Fibroblast of skin of left biceps (primary cell): ENCODE results near the gene ARAP1.

Source experiments
- DNase-seq, 2 experiments: peaks; one replicate each; pipeline ENCODE4 v3.0.0-alpha.2; 2013; ENCODE audit warnings: low read depth in 2 of 2

Gene ARAP1

DNA sequence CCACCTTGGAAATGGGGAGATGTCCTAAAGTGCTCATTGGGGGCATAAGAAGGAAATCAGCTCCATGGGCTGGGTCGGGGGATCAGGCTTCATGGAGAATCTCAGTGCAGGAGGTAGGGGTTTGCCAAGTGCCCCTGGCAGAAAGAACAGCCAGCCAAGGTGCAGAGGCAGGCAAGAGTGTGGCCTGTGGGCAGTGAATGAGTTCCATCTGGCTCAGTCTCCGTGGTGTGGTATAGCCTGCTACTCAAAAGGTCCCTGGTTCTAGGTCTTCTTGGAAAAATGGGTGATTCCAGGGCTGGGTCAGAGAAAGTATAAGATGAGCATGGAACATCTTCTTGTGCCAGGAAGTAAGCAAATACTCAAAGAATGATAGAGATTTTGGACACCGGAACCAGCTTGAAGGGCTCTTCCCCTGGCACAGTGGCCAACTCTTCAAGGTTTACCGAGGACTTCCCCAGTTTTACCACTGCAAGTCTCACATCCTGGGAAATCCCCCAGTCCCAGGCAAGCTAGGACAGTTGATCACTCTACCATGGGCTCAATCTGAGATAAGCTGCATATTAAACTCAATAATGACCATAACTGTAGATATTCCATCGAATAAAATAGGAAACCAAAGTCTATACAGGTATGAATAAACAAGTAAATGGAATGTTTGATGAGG, 10.6 kb upstream of the ARAP1 start:
- DNase-seq = no peak

DNA sequence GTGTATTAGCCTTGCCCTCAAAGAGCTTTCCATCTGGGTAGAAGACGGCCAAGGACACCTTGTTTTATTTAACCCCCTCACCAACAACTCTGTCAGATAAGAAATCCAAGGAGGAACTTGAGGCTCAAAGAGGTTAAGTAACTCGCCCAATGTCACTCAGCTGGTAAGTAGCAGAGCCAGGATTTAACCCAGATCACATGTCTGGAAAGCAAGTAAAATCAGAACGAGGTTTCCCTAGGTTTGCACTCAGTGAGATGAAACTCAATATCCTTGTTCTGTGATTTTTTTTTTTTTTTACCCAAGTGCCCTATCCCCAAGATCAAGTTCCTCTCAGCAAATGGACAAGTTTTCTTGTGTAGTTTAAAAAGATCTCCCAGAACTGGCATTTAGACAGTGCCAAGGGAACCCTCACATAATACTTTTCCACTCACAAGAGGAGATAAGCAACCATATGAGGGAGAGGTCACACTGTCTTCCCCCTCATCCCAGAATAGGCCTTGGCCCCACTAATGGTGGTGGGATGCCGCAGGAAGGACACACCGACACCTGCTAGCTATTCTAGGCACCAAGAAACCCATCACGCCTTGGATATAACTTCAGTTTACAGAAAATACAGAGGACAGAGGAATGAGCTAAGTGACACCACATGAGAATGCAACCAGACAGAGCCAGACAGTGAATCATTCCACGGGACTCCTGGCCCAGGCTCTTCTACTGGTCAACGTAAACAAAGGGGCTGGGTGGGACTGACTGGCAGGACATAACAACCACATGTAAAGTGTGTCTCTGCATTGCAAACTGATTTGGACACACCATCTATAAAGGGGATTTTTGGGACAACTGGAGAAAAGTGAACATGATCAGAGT, 8.6 kb upstream of the ARAP1 start:
- DNase-seq = no peak

- no peak for DNase-seq
Measured at GRCh38 chr11:72759468-72759985, 7.3 kb upstream of the ARAP1 start.

DNA sequence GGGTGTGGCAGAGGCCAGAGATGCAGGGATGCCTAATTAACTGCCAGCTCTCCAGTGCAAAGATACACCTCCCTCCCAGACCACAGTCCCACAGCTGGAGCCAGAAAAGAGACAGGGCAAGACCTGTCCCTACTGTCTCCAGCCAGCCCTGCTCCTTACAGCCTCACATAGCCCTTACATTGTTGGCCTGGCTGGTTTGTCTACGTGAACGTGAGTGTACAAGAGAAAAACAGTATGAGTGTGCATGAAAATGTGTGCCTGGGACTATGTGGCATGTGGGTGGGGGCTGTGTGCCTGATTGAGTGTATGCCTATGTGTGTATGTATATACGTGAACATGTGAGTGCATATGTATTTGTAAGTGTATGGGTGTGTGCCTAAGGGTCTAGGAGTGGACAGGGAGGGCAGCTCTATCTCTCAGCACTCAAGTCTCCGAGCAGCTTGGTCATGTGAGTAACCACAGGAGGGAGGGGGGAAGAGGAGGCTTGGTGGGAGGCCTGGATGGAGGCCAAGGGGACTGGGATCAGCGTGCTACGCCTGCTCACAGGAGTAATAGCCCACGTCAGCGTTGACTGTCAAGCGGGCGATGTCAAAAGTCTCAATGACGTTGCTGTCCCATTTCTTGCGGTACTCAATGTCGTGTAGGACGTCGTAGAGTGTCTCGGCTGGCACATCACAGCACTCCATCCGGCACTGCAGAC, 6.6 kb upstream of the ARAP1 start:
- peak; percentile 66 to 71 for DNase-seq

DNA sequence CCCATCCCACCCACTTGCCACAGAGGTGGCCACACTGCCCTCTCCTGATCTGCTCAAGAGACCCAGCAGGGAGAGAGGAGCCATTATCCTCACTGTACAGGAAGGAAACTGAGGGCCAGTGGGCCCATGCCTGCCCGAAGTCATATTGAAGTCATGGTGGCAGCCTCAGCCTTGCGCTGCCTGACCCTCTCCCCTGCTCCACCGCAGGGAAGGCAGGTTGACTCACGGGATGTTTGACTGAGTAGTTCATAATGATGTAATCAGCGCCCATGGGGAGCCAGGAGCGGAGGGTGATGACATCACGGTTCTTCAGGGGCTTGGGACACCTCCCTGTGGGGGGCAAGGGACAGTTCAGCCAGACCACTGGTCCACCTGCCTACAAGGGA, 6.1 kb upstream of the ARAP1 start:
- no peak for DNase-seq

DNA sequence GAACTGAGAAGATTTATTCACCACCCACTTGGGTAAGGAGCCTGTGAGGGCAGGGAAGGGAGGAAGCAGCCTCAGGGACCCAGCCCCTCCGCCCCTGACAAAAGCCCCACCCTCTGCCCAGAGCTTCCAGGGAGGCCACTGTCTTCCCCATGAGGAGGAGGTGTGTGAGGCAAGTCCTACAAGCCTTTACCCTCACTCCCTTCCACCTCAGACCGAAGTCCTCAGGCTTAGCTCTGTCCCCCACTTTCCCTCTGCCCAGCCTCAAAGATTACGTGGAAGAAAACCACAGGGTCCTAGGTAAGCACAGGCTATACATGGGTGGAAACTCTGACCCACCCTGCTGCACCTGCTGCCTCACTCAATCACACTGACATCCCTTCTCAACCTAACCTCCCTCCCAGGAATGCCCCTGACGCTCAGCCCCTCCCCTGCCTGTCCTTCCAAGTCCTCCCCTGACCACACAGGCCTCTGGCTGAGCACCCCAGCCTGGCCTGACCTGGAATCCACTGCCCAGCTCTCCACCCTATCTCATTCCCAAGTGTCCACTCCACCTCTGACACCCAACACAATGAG, 3.6 kb upstream of the ARAP1 start:
- DNase-seq = no peak

- no peak for DNase-seq
Measured at GRCh38 chr11:72754544-72755155, 2.4 kb upstream of the ARAP1 start.

- no peak for DNase-seq
Measured at GRCh38 chr11:72754149-72754543, 1.9 kb upstream of the ARAP1 start.

DNA sequence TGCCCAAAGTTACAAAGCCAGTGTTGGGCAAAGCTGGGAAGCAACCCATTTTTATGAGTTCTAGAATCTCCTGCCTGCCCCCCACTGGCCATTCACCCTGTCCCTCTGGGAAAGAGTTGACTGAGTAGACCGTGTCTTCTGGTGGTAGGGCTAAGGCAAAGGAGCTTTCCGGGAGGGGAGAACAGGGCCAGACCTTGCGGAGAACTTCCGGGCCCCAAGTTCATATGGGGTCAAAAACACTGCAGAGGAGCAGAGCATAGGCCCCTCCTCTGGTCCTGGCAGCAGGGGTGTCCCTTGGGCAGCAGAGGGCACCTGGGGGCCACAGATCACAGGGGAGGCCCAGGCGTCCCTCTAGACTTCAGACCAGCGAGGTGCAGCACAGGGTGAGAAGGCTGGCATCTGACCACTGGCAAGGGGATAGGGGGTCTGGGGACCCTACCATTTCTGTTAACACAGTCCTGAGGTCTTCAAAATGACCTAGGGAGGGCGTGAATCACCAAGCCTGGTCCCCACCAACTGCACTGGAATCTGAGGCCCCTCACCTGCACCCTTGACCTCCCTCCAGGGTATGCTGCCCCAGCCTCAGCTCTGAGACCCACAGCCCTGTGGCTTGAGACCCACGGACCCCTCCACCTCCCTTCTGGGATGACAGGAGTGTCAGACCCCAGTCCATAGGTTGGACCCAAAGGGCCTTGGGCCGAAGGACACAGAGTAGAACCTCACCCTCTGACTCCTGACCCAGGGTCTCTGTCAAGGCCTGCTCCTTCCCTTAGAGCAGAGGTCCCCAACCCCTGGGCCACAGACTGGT, 1.3 kb upstream of the ARAP1 start:
- DNase-seq = no peak

DNA sequence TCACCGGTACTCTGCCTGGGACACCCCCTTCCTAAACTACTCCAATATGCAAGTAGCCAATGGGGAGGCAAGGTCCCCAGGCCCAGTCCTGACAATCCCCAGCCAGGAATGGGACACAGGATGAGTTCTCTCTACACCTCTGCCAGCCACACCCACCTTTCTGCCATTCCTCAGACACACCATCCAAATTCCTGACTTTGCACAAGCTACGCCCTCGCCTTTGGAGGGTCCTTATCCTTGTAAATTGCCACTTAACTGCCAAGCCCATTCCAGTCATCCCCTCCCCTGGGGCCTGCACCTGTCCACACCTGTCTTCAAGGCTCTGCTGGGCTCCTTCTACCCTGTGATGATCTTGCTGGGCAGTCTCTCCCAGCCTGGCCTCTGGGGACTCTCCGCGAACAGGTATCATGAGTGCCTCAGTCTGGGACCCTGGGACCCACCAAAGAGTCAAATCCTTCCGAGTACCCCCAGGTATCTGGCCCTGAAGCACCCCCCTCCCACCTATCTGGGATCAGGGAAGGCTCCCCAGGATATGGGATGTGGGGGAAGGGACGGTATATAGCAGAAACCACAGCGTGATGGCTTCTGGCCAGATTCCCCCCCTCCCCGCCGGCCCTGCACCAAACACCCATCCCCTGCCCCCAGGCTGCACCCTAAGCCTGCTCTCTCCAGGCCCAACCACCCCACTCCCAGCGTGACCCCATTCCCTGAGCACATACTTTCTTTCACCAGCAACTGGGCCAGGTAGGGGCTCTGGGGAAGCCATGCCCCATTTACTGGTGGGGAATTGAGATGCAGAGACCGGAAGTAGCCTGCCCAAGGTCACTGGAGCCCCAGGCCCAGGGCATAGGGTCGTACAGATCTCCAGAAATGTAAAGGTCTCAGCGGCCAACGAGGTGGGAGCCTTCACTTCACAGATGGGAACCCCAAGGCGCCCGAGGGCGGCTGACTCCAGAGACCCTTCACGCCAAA, 806 bp downstream of the ARAP1 start:
- no peak for DNase-seq

GRCh38 chr11:72750556-72751115, 1.6 kb downstream of the ARAP1 start:
- DNase-seq = no peak

GRCh38 chr11:72750086-72750485, 2.1 kb downstream of the ARAP1 start:
- no peak for DNase-seq

DNA sequence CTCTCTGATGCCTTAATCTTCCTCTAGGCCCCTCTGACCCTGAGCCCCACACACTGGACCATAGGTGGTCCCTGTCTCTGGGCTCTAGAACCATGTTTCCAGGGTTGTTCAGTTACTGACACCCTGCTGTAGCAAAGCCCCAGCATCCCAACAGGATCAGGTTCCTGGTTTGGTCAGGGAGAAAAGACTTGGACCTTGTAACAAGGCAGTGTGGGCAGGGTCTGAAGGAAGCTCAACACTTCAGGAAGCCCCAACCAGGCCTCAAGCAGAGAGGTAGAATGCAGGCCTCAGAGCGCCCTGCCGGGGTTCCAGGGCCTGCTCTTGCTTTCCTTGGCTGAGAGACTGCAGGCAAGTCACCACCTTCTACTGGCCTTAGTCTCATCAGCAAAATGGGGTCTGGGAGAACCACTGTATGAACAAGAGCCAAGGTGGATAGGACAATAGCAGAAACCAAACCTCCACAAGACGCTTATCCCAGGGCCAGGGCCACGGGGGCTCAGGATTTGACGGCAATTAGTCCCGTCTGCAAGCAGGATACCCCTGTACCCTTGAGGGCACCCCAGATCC, 4.8 kb downstream of the ARAP1 start:
- no peak for DNase-seq

DNA sequence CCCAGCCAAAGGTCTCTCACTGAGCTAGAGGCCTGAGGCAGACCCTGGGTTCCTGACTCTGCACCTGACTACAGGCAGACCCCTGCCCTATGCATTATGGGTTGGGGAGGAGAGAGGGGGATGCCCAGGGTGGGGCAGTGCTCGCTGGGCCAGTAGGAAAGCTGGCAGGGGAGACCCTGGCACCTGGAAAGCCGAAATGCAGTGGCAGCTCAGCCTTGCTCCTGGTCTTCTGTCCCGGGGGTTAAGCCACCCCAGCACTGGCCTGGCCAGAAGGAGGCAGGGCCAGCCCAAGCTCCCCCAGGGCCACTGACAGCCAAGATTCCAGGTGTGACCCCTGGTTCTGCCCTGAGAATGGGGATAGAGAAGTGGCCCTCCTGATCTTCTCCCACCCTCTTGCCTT, 5.4 kb downstream of the ARAP1 start:
- DNase-seq = no peak

DNA sequence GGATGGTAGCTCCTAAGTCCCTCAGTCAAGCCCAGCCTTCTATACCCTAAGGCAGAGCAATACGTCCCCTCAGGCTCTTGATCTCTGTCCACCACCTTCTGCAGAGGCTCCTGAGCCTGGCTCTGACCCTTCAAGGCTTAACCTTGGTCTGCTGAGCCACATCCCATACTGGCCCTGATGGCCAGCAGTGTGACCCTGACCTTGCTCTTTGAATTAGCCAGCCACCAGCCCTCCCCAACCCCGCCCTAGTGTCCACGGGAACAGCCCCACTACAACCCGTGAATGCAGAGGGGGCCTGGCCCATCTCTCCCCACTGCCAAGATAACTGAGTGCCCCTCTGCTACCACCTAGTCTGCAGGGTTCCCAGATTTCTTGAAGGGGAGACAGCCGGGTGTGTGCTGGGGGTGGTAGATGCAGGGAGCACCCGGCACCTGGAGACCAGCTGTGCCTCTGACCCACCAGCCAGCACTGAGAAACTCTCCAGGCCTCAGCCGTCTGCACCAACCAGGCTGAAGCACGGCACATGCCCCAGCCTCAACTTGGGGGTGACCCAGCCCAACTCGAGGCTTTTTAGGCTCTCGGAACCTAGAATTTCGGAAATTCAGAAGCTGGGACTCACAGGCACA, 6.2 kb downstream of the ARAP1 start:
- DNase-seq = no peak

- no peak for DNase-seq
Measured at GRCh38 chr11:72745511-72745910, 6.7 kb downstream of the ARAP1 start.

DNA sequence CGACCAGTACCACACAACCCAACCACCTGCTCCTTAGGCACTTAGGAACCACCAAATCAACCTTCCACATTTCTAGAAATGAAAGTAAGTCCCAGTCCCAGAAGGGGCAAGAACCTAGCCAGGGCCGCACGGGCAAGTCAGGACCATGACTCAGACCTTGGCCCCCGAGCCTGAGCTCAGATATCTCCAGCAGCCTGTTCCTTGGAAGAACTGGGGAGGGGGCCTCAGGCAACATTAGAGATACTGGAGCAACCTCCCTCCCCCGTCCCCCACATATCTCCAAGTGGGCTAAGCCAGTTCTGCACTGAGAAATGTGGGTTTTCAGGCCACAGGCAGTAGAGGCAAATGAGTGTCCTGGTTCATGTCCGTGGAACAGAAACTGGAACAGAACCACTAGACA, 7.7 kb downstream of the ARAP1 start:
- no peak for DNase-seq
